GM21447 (cell line): Measurements from ENCODE around the gene ACOX2.
"Not testable (repeated sequence)": the region's sequence is repeated elsewhere in the genome, so short reads cannot be mapped to it uniquely, and the experiment has no call there.

Experiments
- ATAC-seq: cut with Tn5 transposase; IDR thresholded peaks from one replicate; pipeline ENCODE4 v1.9.1; 2021; ENCODE audit not compliant: unreplicated experiment

ACOX2 gene

GRCh38 chr3:58535531-58536500, 1.2 kb downstream of the ACOX2 start:
- no peak for ATAC-seq

GRCh38 chr3:58534592-58535494, 2.1 kb downstream of the ACOX2 start:
- ATAC-seq = no peak

- peak; percentile 95 for ATAC-seq
Observed at GRCh38 chr3:58532794-58533220, 4.2 kb downstream of the ACOX2 start.

GRCh38 chr3:58531956-58532355, 5.0 kb downstream of the ACOX2 start:
- ATAC-seq = no peak

GRCh38 chr3:58531555-58531954, 5.4 kb downstream of the ACOX2 start:
- no peak for ATAC-seq

GRCh38 chr3:58530354-58530865, 6.6 kb downstream of the ACOX2 start:
- ATAC-seq = no peak

GRCh38 chr3:58529516-58530353, 7.3 kb downstream of the ACOX2 start:
- ATAC-seq = no peak

GRCh38 chr3:58528629-58529028, 8.4 kb downstream of the ACOX2 start:
- ATAC-seq = no peak

- ATAC-seq = not testable (repeated sequence)
Observed at GRCh38 chr3:58527440-58527839, 9.6 kb downstream of the ACOX2 start.

- ATAC-seq = no peak
Observed at GRCh38 chr3:58526515-58526957, 10.5 kb downstream of the ACOX2 start.

GRCh38 chr3:58524326-58524888, 12.6 kb downstream of the ACOX2 start:
- no peak for ATAC-seq

- ATAC-seq = no peak
Observed at GRCh38 chr3:58522759-58523425, 14.1 kb downstream of the ACOX2 start.

- no peak for ATAC-seq
Observed at GRCh38 chr3:58521917-58522631, 14.9 kb downstream of the ACOX2 start.

- no peak for ATAC-seq
Observed at GRCh38 chr3:58521336-58521670, 15.7 kb downstream of the ACOX2 start.

GRCh38 chr3:58520403-58521335, 16.3 kb downstream of the ACOX2 start:
- ATAC-seq = no peak

GRCh38 chr3:58519668-58520402, 17.2 kb downstream of the ACOX2 start:
- no peak for ATAC-seq

- ATAC-seq = no peak
Observed at GRCh38 chr3:58518291-58518789, 18.6 kb downstream of the ACOX2 start.
